ENCODE results near the gene VPS39.
"Not testable (repeated sequence)": the region's sequence is repeated elsewhere in the genome, so short reads cannot be mapped to it uniquely, and the experiment has no call there.

Gene VPS39, protein sequence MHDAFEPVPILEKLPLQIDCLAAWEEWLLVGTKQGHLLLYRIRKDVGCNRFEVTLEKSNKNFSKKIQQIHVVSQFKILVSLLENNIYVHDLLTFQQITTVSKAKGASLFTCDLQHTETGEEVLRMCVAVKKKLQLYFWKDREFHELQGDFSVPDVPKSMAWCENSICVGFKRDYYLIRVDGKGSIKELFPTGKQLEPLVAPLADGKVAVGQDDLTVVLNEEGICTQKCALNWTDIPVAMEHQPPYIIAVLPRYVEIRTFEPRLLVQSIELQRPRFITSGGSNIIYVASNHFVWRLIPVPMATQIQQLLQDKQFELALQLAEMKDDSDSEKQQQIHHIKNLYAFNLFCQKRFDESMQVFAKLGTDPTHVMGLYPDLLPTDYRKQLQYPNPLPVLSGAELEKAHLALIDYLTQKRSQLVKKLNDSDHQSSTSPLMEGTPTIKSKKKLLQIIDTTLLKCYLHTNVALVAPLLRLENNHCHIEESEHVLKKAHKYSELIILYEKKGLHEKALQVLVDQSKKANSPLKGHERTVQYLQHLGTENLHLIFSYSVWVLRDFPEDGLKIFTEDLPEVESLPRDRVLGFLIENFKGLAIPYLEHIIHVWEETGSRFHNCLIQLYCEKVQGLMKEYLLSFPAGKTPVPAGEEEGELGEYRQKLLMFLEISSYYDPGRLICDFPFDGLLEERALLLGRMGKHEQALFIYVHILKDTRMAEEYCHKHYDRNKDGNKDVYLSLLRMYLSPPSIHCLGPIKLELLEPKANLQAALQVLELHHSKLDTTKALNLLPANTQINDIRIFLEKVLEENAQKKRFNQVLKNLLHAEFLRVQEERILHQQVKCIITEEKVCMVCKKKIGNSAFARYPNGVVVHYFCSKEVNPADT

DNA sequence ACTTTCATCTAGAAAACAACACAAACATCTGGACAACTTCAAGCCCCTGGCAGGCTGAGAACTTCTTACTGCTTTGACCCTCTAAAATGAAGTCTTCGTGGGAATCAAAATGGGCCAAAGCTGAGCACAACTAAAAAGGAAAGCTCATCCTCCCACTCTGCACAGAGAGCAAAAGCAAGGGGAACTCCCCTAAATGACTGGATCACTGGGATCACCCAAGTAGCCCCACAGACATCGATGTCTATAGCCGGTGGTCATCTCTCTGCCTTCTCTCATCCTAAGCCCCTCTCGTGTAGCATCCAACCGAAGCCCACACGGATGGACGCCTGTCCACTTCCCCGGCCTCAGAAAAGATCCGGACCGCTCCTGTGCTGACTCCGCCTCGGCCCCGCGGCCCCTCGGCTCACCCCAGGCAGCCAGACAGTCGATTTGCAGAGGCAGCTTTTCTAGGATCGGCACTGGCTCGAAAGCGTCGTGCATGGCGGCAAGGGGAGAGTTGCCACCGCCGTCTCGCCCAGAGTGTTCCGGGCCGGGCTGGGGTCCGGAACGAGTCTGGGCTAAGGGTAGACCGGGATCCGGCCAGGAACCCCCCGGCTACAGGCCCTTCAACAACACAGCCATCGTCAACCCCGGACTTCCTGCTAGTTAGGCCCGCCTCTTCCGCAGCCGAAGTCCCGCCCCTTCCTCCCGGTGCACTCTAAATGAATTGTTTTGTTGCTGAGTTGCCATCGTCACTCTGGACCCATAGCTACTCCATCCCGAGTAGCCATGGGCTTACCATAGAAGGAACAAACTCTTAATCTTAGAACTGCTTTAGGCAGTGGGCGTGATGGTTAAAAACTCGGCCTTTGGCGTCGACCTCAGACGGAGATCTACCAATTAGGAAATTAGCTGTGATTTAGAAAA lies at the start of gene VPS39:
Gene VPS39, minus strand, starts transcription at position 631 of the 906 bp plus-strand sequence. Its CDS starts 151 bp downstream, at position 480.
- DNase-seq, result peak; percentile 85

DNA sequence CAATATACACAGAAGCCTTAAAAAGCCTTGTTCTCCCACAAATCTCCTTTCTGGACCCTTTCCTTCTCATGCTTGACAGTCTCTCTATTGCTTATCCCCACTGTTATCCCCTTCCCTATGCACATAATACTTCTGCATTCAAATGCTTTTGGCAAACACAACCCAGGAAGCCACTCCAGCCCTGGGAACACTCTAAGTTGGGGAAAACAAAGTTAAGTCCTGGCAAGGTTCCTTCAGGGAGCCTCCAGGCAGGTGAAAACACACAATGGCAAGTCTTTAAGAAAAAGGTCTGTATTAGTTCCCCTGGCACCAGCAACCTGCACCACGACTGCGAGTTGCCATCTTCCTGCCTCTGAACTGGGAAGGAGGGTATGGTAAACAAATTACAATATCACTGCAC lies 45.2 kb upstream of the VPS39 start:
- no peak for DNase-seq

DNA sequence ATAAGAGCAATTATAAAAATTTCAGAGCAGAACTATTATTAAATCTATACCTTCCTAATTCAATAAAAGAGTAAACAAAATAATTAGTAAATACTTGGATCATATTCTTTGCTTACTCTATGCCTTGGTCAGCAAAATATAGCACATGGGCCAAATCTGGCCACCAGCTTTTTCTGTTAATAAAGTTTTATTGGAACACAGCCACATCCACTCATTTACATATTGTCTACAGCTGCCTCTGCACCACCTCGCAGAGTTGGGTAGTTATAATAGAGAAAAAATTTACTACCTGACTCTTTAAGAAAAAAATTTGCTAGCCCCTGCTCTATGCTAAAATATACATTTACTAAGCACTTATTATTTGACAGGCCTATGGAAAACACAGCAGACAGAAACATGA lies 32.7 kb upstream of the VPS39 start:
- no peak for DNase-seq

DNA sequence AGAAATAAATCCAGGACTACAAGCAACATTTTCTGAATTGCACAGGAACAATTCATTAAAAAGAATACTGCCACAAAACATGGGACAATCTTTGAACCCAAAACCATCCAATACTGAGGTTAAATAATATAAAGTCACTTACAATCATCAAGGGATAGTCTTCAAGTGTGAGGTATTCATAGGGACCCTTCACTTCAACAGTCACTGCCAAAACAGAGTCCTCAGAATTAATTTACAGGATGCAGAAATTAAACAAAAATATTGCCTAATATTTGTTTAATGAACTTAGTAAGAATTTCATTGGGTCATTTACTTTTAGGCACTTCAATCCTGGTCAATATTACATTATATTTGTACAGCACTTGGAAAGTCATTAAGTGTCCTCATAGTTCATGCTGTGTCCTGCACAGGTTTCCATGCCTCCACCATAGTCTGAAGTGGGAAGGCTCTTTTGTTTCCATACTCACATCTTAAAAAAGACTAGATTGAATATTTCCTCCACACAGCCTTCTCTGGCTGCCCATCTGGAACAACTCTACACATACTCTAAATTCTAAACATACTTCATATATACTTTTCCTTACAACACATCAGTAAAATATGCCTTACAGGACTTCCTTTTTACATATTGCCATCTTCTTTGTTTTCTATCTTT lies 31.6 kb upstream of the VPS39 start:
- DNase-seq, result no peak

DNA sequence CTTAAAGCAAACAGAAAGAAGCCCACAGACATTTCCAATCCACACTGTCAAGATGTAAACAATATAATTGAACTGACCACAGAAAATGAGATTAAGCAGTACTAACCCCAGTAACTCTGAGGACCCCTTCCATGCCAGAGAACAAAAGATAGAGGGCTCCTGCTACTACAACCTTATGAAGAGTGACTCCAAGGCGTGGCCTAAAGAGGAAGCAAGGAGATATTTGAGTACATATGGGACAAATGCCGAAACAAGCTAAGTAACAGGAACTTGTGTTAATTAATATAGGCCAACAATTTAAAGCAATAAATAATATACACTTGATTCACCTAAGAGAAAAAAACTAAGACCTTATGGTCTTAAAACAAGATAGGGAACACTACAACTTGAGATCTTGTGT lies 25.0 kb upstream of the VPS39 start:
- DNase-seq, result no peak

DNA sequence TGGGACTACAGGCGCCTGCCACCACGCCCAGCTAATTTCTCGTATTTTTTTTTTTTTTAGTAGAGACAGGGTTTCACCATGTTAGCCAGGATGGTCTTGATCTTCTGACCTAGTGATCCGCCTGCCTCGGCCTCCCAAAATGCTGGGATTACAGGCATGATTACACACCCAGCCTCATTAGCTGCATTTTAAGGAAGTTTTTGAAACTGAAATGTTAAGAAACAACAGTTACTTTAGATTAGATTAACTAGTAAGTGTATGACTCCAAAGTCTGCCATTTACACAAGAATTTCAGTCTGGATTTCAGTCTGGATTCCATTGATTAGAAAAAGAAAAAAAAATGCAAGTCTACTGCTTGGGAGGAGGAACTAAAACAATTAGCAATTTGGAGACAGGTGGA lies 24.5 kb upstream of the VPS39 start:
- no peak for DNase-seq

DNA sequence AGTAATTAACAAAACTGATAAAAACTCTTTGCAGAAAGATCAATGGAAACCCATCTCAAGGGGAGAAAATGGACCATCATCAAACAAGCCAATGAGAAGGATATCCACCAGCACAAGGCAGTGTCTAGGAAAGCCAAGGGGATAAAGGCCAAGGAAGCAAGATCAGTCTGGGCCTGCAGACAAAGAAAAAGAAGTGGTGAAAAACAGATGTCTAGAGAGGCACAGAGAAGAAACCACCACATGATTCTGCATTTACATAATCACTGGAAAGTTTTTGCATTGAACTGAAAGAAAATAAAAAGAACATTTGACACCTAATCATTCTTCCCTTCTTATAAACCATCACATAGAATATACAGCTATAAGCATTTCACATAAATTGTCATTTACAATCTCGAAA lies 23.0 kb upstream of the VPS39 start:
- DNase-seq, result no peak

DNA sequence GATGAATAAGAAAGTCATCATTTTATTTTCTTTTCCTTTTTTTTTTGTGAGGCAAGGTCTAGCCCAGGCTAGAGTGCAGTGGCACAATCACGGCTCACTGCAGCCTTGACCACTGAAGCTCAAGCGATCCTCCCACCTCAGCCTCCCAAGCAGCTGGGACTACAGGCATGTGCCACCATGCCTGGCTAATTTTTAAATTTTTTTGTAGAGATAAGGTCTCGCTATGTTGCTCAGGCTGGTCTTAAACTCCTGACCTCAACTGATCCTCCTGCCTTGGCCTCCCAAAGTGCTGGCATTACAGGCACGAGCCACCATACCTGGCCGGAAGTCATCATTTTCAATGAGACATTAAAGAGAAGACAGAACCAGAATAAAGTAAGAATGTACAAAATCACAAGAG lies 20.9 kb upstream of the VPS39 start:
- not testable (repeated sequence) for DNase-seq

DNA sequence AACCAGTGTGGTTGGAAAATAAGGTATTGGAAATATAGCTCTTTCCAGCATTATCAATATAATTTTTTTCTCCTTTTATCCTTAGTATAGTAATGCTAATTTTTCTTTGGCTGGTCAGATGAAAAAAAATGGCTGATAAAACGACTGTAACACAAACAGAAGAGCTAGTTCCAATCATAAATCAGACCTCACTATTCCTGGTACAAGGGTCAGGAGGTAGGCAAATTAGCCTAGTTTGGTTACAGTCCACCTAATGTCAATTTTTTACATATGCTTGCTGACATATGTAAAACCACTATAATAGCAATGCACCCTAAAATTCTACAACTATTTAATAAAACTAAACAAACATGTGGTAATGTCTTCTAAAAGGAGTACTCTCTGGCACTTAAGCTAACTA lies 19.9 kb upstream of the VPS39 start:
- no peak for DNase-seq

DNA sequence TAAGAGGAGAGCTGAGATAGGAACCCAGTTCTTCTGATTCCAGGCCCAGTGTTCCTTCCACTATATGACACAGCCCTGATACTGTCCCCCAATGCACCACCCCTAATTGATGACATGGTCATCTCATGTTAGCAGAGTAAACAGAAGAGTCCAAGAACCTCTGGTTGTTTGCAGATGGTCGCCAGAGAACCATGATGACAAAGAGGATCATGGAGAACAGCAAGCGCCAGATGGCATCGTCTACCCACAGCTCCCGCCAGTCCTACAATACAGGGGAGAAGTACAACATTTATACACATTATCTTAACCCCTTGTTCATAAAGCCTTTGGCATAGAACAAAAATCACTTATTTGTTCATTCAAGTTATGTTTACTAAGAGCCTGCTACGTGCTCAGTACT lies 18.5 kb upstream of the VPS39 start:
- no peak for DNase-seq

DNA sequence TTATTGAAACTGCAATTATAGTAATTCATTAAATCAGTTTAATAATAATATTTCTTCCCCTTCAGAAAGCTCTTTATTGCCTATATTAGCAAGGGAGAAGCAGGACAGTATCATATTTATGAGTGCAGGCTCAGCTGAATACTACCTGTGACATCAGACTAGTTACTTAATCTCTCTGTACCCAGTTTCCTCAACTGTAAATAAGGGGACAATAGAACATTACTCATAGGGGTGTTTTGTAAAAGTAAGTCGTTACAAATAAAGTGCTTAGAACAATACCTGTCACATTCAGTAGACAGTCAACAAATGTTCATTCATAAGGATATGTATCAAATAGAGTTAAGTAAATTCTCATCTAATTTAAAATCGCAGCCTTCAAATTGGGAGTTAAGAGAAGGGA lies 12.1 kb upstream of the VPS39 start:
- no peak for DNase-seq

DNA sequence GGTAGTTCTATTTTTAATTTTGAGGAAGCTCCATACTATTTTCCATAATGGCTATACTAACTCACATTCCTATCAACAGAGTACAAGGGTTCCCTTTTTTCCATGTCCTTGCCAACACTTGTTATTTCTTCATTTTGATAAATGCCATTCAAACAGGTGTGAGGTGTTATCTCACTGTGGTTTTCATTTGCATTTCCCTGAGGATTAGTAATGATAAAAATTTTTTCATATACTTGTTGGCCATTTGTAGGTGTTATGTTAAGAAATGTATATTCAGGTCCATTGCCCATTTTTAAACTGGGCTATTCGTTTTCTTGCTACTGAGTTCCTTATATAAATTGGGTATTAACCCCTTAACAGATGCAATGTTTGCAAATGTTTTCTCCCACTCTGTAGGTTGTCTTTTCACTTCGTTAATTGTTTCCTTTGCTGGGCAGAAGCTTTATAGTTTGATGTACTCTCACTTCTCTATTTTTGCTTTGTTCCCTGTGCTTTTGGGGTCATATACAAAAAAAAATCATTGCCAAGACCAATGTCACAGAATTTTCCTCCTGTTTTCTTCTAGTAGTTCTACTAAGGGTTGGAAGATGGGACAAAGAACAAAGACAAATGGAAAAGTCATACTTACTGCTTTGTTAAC lies 11.0 kb upstream of the VPS39 start:
- DNase-seq, result no peak

DNA sequence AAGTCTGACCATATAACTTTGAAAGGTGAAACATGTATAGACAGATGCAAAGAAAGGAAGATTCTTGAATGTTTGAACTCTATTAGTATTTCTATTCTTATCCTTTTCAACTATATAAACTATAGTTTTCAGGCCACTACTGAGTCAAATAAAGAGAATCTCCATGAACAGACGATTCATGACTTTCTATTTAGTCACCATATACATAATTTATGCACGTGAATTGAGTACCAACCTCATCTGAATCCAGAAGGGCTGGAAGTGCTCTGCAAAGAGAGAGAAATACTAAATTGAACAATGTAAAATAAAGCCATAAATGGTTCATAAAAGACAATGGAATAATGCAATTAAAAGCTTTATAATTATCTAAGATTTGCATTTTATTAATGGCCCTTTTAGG lies 9.5 kb upstream of the VPS39 start:
- DNase-seq, result no peak

DNA sequence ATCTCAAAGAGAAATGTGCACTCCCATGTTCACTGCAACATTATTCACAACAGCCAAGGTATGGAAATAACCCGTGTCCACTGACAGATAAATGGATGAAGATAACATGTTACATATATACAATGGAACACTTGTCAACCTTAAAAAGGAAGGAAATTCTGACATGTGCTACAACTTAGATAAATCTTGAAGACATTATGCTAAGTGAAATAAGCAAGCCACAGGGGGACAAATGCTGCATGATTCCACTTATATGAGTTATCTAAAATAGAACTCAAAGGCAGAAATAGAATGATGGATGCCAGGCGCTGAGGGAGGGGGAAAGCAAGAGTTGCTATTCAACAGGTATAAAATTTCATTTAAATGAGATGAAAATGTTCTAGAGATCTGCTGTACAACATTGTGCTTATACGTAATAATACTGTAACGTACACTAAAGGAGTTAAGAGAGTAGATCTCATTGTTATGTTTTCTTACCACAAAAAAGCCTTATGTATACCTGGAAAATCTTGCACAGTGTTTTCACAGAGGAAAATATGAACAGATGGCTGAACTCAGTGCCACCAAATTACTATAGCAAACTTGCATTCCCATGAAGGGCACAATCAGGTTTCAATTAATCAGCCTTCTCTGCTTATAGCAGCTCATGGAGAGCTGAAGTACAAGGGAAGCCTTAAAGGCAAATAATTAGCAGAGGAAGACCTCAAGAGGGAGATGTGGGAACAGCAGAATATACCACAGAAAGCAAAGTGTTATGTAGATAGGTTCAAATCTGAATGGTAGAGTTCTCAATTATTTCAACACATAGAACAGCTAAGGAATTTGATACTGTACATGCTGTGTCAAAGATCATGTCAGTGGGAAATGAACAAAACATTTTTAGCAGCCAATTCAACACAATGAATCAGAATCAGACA lies 8.1 kb upstream of the VPS39 start:
- DNase-seq, result no peak

DNA sequence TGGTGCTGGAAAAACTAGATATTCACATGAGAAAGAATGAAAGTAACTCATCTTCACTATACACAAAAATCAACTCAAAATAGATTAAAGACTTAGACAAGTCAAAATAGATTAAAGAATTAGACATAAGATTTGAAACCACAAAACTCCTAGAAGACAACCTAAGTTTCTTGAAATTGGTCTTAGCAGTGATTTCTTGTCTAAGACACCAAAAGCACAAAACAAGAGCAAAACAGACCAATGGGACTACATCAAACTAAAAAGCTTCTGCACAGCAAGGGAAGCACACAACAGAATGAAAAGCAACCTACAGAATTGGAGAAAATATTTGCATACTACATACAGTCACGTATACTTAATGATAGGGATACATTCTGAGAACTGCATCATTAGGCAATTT lies 6.5 kb upstream of the VPS39 start:
- no peak for DNase-seq

DNA sequence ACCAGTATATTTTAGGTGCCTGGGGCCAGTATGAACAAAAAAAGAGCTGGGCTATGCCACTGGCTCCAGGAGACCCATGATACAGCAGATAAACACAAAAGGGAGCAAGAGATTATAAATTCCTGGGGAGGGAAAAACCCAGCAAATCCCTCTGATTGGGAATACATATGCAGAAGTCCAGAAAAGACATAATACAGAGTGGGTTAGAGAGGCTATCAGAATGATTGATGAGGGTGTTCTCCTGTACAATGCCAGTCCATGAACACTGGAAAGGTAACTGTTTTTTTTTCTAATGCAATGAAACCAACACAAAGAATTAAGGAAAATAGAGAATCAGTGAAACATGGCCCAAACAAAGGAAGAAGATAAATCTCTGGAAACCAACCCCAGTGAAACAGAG lies 5.4 kb upstream of the VPS39 start:
- no peak for DNase-seq

DNA sequence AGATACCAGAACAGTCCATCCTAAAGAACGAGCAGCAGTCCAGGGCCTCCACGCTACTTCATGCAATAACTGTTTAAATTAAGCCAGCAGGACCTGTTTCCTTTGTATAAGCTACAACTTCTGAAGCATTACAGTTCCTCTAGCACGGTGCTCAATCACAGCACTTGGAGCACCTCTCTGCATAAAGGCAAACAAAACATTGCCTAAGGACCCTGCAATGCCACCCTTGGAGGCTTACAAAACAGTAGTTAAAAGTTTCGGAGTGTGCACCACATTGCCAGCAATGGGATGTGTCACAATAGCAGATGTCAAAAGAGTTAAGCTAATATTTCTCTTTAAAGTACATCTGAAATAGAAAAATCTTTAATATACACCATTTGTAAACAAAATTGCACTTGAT lies 2.6 kb upstream of the VPS39 start:
- no peak for DNase-seq

DNA sequence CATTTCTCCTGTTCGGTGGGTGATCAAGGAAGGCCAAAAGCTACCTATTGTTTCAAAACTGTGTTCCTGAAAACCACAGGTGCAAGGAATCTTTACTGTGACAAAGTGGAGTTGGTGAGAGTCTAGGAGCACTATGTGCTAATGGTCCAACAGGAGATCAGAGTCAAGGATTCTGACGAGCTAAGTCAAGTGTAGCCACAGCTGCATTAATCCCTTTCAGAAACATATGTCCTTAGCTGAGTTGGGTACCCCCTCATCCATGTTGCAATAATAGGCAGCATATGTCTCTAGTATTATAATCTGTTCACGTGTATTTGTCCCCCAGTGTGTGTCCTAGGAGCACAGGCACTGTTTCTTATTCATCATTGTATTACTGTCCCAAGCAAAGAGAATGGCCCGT lies 1.7 kb downstream of the VPS39 start:
- no peak for DNase-seq

DNA sequence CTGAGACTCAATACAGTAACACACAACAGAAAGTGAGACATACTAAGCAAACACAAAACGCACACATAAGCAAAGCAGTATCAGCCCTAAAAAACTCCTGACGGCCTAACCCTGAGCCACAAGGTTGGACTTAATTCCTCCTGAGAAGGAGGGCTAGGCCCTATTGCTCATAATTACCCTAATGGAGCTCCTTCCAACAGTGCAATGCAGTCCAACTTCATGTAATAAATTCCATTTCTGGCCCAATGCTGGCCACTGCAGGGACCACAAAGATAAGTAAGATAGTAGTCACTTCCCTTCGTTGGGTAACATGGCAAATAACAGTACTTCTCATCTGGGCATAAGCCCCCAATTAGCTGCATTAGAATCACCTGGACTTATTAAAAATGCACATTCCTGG lies 4.2 kb downstream of the VPS39 start:
- no peak for DNase-seq

DNA sequence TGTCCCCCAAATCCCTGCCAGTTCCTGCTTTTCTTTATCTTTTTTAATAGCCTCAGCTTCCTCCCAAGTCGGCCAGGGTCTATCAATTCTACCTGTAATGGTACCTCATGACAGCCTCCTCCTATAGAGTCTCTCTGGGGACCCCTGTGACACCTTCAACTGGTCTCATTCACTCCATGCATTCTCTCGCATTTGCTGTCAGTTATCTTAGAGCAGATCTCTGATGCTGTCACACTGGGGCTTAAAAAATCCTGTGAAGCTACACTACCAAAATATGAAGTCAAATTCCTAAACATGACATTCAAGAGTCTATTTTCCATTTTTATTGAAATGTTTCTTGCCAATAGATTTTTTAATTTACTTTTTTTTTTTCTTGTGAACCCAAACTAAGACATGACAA lies 5.5 kb downstream of the VPS39 start:
- DNase-seq, result no peak

DNA sequence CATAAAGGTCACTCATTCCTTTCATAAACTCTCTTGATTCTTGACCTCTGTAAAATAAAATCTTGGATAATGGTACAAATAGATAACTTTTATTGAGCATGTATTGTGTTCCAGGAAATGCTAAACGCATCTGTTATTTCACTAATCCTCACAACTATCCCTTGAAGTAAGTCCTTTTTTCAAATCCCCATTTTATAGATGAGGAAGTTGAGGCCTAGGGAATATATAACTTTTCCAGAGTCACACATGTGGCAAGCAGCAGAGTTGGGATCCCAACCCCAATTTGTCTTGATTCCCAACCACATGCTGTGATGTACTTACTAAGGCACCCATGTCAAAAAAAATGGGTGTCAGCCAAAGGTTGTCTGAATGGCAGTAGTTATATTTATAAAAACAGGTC lies 6.3 kb downstream of the VPS39 start:
- DNase-seq, result no peak
